ENCODE data around the gene ZEB1.
A peak's percentile ranks its signal among the peaks of the same experiment; 100 is the strongest.

Gene ZEB1

GRCh38 chr10:31304291-31304970 lies 14.6 kb upstream of the ZEB1 start:
- H3K27ac Mint-ChIP-seq = no peak overlapping the region
- peaks cover 6% of the 10 kb centered on the region for H3K27me3 Mint-ChIP-seq
- no peak overlapping the region for H3K4me3 Mint-ChIP-seq
- no peak for DNase-seq
- H3K9me3 Mint-ChIP-seq = no peaks in the 10 kb centered on the region
- peaks cover 3% of the 10 kb centered on the region for H3K36me3 Mint-ChIP-seq (ENCODE audit: low read depth)
- H3K4me1 Mint-ChIP-seq (ENCODE audit: low read depth) = no peaks in the 10 kb centered on the region

GRCh38 chr10:31313396-31313795 lies 5.6 kb upstream of the ZEB1 start:
- peaks cover 7% of the 10 kb centered on the region for H3K36me3 Mint-ChIP-seq (ENCODE audit: low read depth)
- no peaks in the 10 kb centered on the region for H3K9me3 Mint-ChIP-seq
- no peak overlapping the region for H3K4me3 Mint-ChIP-seq
- peaks cover 22% of the 10 kb centered on the region for H3K4me1 Mint-ChIP-seq (ENCODE audit: low read depth)
- DNase-seq = no peak
- no peak overlapping the region for H3K27ac Mint-ChIP-seq
- no peaks in the 10 kb centered on the region for H3K27me3 Mint-ChIP-seq

- peaks cover 22% of the 10 kb centered on the region for H3K4me1 Mint-ChIP-seq (ENCODE audit: low read depth)
- no peak for DNase-seq
- peaks cover 10% of the 10 kb centered on the region for H3K36me3 Mint-ChIP-seq (ENCODE audit: low read depth)
- H3K27me3 Mint-ChIP-seq = no peaks in the 10 kb centered on the region
- H3K4me3 Mint-ChIP-seq = no peak overlapping the region
- H3K27ac Mint-ChIP-seq = no peak overlapping the region
- no peaks in the 10 kb centered on the region for H3K9me3 Mint-ChIP-seq
Observed at GRCh38 chr10:31314256-31315150, 4.5 kb upstream of the ZEB1 start.

- H3K4me3 Mint-ChIP-seq = no peak overlapping the region
- no peaks in the 10 kb centered on the region for H3K27me3 Mint-ChIP-seq
- no peak for DNase-seq
- H3K27ac Mint-ChIP-seq = no peak overlapping the region
- H3K9me3 Mint-ChIP-seq = no peaks in the 10 kb centered on the region
- peaks cover 14% of the 10 kb centered on the region for H3K36me3 Mint-ChIP-seq (ENCODE audit: low read depth)
- peaks cover 22% of the 10 kb centered on the region for H3K4me1 Mint-ChIP-seq (ENCODE audit: low read depth)
Observed at GRCh38 chr10:31315453-31315852, 3.6 kb upstream of the ZEB1 start.

GRCh38 chr10:31317171-31317570 lies 1.8 kb upstream of the ZEB1 start:
- H3K9me3 Mint-ChIP-seq = no peaks in the 10 kb centered on the region
- H3K27me3 Mint-ChIP-seq = no peaks in the 10 kb centered on the region
- H3K27ac Mint-ChIP-seq = no peak overlapping the region
- no peak for DNase-seq
- peak overlapping the region; percentile 95 for H3K4me3 Mint-ChIP-seq
- peaks cover 23% of the 10 kb centered on the region for H3K36me3 Mint-ChIP-seq (ENCODE audit: low read depth)
- H3K4me1 Mint-ChIP-seq (ENCODE audit: low read depth) = peaks cover 34% of the 10 kb centered on the region

- peak overlapping the region; percentile 95 for H3K4me3 Mint-ChIP-seq
- no peaks in the 10 kb centered on the region for H3K9me3 Mint-ChIP-seq
- H3K36me3 Mint-ChIP-seq (ENCODE audit: low read depth) = peaks cover 23% of the 10 kb centered on the region
- no peaks in the 10 kb centered on the region for H3K27me3 Mint-ChIP-seq
- no peak for DNase-seq
- peaks cover 40% of the 10 kb centered on the region for H3K4me1 Mint-ChIP-seq (ENCODE audit: low read depth)
- H3K27ac Mint-ChIP-seq = peak overlapping the region; percentile 99
Observed at GRCh38 chr10:31317652-31318381, 1.2 kb upstream of the ZEB1 start.

- DNase-seq = peak; percentile 85
- Mint-ChIP-seq H3K9me3 (no peaks in the 10 kb centered on the region), H3K4me3 (peak overlapping the region; percentile 95), H3K36me3 (ENCODE audit: low read depth) (peaks cover 23% of the 10 kb centered on the region), H3K27me3 (no peaks in the 10 kb centered on the region), H3K27ac (peak overlapping the region; percentile 99), H3K4me1 (ENCODE audit: low read depth) (peaks cover 43% of the 10 kb centered on the region)
Observed at GRCh38 chr10:31318382-31318853, 598 bp upstream of the ZEB1 start.

GRCh38 chr10:31319602-31320549 lies 860 bp downstream of the ZEB1 start:
- H3K9me3 Mint-ChIP-seq = no peaks in the 10 kb centered on the region
- H3K27ac Mint-ChIP-seq = peak overlapping the region; percentile 92
- no peaks in the 10 kb centered on the region for H3K27me3 Mint-ChIP-seq
- peaks cover 53% of the 10 kb centered on the region for H3K4me1 Mint-ChIP-seq (ENCODE audit: low read depth)
- H3K36me3 Mint-ChIP-seq (ENCODE audit: low read depth) = peaks cover 23% of the 10 kb centered on the region
- H3K4me3 Mint-ChIP-seq = peak overlapping the region; percentile 95
- peak; percentile 76 for DNase-seq

- H3K27ac Mint-ChIP-seq = peak overlapping the region; percentile 92
- H3K4me1 Mint-ChIP-seq (ENCODE audit: low read depth) = peaks cover 53% of the 10 kb centered on the region
- DNase-seq = no peak
- peak overlapping the region; percentile 92 for H3K4me3 Mint-ChIP-seq
- no peaks in the 10 kb centered on the region for H3K9me3 Mint-ChIP-seq
- H3K36me3 Mint-ChIP-seq (ENCODE audit: low read depth) = peaks cover 23% of the 10 kb centered on the region
- no peaks in the 10 kb centered on the region for H3K27me3 Mint-ChIP-seq
Observed at GRCh38 chr10:31320550-31321211, 1.7 kb downstream of the ZEB1 start.

GRCh38 chr10:31321396-31321941 lies 2.5 kb downstream of the ZEB1 start:
- Mint-ChIP-seq H3K4me1 (ENCODE audit: low read depth) (peaks cover 58% of the 10 kb centered on the region), H3K27me3 (no peaks in the 10 kb centered on the region), H3K9me3 (no peaks in the 10 kb centered on the region), H3K27ac (peak overlapping the region; percentile 92), H3K36me3 (ENCODE audit: low read depth) (peaks cover 23% of the 10 kb centered on the region), H3K4me3 (peak overlapping the region; percentile 92)
- DNase-seq = no peak

- Mint-ChIP-seq H3K9me3 (no peaks in the 10 kb centered on the region), H3K4me1 (ENCODE audit: low read depth) (peaks cover 55% of the 10 kb centered on the region), H3K27ac (peak overlapping the region; percentile 12), H3K27me3 (no peaks in the 10 kb centered on the region), H3K36me3 (ENCODE audit: low read depth) (peaks cover 23% of the 10 kb centered on the region), H3K4me3 (peak overlapping the region; percentile 35)
- no peak for DNase-seq
Observed at GRCh38 chr10:31322647-31323046, 3.6 kb downstream of the ZEB1 start.

GRCh38 chr10:31340343-31340742 lies 21.3 kb downstream of the ZEB1 start:
- Mint-ChIP-seq H3K9me3 (no peaks in the 10 kb centered on the region), H3K4me1 (ENCODE audit: low read depth) (peaks cover 29% of the 10 kb centered on the region), H3K27ac (no peak overlapping the region), H3K27me3 (no peaks in the 10 kb centered on the region), H3K4me3 (no peak overlapping the region), H3K36me3 (ENCODE audit: low read depth) (peaks cover 4% of the 10 kb centered on the region)
- no peak for DNase-seq

GRCh38 chr10:31341552-31341951 lies 22.5 kb downstream of the ZEB1 start:
- DNase-seq = no peak
- H3K27ac Mint-ChIP-seq = no peak overlapping the region
- H3K27me3 Mint-ChIP-seq = no peaks in the 10 kb centered on the region
- no peak overlapping the region for H3K4me3 Mint-ChIP-seq
- peaks cover 34% of the 10 kb centered on the region for H3K4me1 Mint-ChIP-seq (ENCODE audit: low read depth)
- H3K9me3 Mint-ChIP-seq = no peaks in the 10 kb centered on the region
- H3K36me3 Mint-ChIP-seq (ENCODE audit: low read depth) = peaks cover 4% of the 10 kb centered on the region
